Activated T-helper 1 cell treated with anti-CD3 and anti-CD28 coated beads, Interleukin-2, amount 50 U/mL, for 16 hours (primary cell): Measurements from ENCODE around the gene PAK1IP1.
"Not testable (repeated sequence)": the region's sequence is repeated elsewhere in the genome, so short reads cannot be mapped to it uniquely, and the experiment has no call there.

ENCODE experiments used
- DNase-seq, 2 donors: peaks; one replicate each; pipeline ENCODE4 v3.0.0-alpha.2; 2020; ENCODE audit warnings: low read depth in 1 of 2, low spot score in 1 of 2

Gene PAK1IP1

GRCh38 chr6:10694302-10695085 is at the start of gene PAK1IP1, which contains the start of gene C6orf52:
PAK1IP1 (plus strand) TSS chr6:10694972; CDS start chr6:10694986, 14 bp downstream.
C6orf52 (minus strand) TSS chr6:10694616; CDS start chr6:10687550, 7,066 bp downstream.
- DNase-seq, result peak; percentile 85 to 89

GRCh38 chr6:10655508-10656055 is 39.2 kb upstream of the PAK1IP1 start:
- DNase-seq, result no peak

GRCh38 chr6:10658910-10659698 is 35.7 kb upstream of the PAK1IP1 start:
- no peak for DNase-seq

- DNase-seq, result no peak
These were observed 34.9 kb upstream of the PAK1IP1 start for GRCh38 chr6:10659699-10660348.

DNA sequence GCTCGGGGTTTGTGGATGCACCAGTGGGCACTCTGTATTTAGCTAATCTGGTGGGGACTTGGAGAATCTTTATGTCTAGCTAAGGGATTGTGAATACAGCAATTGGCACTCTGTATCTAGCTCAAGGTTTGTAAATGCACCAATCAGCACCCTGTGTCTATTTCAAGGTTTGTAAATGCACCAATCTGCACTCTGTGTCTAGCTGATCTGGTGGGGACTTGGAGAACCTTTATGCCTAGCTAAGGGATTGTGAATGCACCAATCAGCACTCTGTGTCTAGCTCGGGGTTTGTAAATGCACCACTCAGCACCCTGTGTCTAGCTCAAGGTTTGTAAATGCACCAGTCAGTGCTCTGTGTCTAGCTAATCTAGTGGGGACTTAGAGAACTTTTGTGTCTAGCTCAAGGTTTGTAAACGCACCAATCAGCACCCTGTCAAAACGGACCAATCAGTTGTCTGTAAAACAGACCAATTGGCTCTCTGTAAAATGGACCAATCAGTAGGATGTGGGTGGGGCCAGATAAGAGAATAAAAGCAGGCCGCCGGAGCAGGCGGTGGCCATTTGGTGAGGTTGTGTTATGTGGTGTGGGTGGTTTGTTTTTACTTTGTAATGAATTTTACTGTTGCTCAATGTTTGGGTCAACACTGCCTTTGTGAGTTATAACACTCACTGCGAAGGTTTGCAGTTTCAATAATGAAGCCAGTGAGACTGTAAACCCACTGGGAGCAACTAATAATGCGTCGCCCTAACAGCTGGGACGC is 34.2 kb upstream of the PAK1IP1 start:
- DNase-seq, result not testable (repeated sequence)

GRCh38 chr6:10662207-10662606 is 32.6 kb upstream of the PAK1IP1 start:
- no peak for DNase-seq

DNA sequence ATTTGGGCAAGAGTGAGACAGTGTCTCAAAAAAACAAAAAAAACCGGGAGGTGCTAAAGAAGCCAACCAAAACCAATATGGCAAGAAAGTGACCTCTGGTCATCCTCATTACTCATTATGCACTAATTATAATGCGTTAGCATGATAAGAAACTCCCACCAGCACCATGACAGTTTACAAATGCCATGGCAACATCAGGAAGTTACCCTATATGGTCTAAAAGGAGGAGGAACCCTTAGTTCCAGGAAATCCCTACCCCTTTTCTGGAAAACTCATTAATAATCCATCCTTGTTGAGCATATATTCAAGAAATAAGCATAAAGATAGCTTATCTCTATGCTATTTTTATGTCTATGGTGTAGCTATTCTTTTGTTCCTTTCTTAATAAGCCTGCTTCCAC is 32.0 kb upstream of the PAK1IP1 start:
- DNase-seq, result no peak

DNA sequence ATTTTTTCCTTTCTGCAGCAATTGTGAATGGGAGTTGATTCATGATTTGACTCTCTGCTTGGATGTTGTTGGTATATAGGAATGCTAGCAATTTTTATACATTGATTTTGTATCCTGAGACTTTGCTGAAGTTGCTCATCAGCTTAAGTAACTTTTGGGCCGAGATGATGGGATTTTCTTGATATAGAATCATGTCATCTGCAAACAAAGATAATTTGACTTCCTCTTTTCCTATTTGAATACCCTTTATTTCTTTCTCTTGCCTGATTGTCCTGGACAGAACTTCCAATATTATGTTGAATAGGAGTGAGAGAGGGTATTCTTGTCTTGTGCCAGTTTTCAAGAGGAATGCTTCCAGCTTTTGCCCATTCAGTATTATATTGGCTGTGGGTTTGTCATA is 29.2 kb upstream of the PAK1IP1 start:
- not testable (repeated sequence) for DNase-seq

- DNase-seq, result no peak
These were observed 26.4 kb upstream of the PAK1IP1 start for GRCh38 chr6:10668126-10668917.

- no peak for DNase-seq
These were observed 18.4 kb upstream of the PAK1IP1 start for GRCh38 chr6:10676403-10676802.

GRCh38 chr6:10678456-10678855 is 16.3 kb upstream of the PAK1IP1 start:
- DNase-seq, result no peak

- no peak for DNase-seq
These were observed 13.0 kb upstream of the PAK1IP1 start for GRCh38 chr6:10681795-10682194.

GRCh38 chr6:10682355-10682988 is 12.3 kb upstream of the PAK1IP1 start:
- no peak for DNase-seq

DNA sequence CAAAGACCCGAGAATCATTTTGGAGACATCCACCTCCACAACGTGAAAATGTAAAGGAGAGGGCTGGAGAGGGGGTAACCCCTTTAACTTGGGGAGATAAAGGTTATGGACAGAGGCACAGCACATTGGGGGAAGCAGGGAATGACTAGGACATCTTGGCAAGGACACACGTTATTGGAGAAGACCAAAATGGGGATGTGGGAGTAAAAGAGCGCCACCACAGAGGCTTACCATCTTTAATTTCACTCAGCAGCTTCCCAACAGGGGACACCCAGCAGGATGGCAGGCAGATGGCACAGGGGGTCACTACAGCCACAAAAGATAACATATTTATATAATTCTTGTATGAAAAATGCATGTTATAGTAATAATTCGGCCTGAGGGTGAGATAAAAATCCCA is 10.2 kb upstream of the PAK1IP1 start:
- DNase-seq, result no peak

GRCh38 chr6:10685092-10685915 is 9.5 kb upstream of the PAK1IP1 start:
- DNase-seq, result no peak

DNA sequence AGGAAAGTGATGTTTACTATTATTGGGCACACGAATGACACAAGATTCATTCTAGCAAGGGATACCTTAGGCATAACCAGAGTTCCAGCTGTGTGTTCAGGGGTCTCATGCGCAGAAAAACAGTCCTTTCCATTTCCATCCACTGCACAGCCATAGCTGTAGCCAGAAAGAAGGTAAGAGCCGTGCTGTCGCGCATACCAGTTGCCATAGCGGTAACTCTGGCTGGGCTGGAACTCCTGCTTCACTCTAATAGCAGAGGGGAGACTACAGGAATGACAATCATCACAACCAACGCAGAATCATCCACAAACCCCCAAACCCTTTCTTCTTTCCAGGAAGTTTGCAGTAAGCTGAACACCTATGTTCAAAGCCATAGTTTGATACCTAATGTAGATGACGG is 7.9 kb upstream of the PAK1IP1 start:
- DNase-seq, result no peak

- no peak for DNase-seq
These were observed 7.2 kb upstream of the PAK1IP1 start for GRCh38 chr6:10687582-10687981.

GRCh38 chr6:10690651-10691445 is 3.9 kb upstream of the PAK1IP1 start:
- no peak for DNase-seq
